ELR (cell line): ENCODE results near the gene MIB2.

Source experiments
- DNase-seq: peaks from one replicate; pipeline ENCODE4 v3.0.0-alpha.2; 2015; ENCODE audit warnings: low read depth

MIB2 gene

DNA sequence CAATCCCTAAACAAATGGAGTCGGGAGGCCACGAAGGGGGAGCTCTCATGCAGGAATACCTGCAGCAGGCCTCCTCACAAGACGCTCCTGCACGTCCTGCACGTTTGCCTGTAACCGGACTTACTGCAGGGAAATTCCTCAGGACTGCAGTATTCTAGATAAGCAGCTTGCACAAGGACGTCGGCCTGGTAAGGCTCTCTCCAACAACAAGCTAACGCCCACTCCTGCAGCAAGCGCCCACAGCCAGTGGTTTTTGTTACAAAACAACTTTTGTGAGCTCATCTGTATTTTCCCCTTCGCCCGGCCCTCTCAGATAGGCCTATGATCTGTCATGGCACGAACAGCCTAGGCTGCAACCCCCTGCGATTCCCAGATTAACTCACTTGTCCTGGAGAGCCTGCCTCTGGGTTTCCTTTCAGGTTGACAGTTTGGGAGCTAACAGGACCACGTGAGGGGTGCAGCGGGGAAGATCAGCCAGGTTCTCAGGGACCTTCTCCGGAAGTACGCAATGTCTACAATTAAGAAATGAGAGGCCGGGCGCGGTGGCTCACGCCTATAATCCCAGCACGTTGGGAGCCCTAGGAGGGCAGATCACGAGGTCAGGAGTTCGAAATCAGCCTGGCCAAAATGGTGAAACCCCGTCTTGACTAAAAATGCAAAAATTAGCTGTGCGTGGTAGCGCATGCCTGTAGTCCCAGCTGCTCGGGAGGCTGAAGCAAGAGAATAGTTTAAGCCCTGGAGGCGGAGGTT, 921 bp upstream of the MIB2 start:
- DNase-seq: peak; percentile 25

DNA sequence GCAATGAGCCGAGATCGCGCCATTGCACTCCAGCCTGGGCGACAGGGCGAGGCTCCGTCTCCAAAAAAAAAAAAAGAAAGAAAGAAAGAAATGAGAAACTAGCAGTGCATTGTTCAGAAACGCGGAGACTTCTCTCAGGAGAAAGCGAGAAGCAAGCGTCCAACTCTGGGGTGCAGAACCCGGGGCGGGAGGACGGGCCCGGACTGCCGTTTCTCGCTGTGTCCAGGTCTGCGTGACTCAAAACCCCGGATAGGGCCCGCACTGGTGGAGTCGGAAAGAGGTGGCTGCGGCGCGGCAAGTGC, 395 bp upstream of the MIB2 start:
- DNase-seq: no peak

GRCh38 chr1:1616045-1616790, 918 bp downstream of the MIB2 start:
- peak; percentile 45 for DNase-seq

DNA sequence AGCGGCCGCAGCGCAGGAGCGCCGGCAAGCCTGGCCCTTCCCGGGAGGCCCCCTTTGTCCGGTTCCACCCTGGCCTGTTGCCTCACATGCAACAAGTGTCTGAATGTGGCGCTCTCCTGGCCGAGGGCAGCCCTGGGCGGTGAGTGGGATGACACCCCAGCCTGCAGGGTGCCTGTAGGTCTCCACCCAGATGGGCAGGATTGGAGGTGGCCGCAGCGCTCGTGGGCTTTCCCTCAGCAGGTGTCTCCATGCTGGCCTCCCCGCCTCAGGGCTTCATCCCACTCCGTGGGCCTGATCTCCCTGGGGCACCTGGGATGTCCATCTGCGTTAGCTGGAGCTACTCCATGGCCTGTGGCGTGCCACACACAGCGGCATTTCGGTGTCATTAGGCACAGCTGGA, 1.5 kb downstream of the MIB2 start:
- DNase-seq: no peak

GRCh38 chr1:1617516-1617915, 2.2 kb downstream of the MIB2 start:
- no peak for DNase-seq

GRCh38 chr1:1617925-1618324, 2.6 kb downstream of the MIB2 start:
- no peak for DNase-seq

GRCh38 chr1:1618396-1619068, 3.2 kb downstream of the MIB2 start:
- no peak for DNase-seq

- no peak for DNase-seq
Measured at GRCh38 chr1:1619917-1620361, 4.6 kb downstream of the MIB2 start.

DNA sequence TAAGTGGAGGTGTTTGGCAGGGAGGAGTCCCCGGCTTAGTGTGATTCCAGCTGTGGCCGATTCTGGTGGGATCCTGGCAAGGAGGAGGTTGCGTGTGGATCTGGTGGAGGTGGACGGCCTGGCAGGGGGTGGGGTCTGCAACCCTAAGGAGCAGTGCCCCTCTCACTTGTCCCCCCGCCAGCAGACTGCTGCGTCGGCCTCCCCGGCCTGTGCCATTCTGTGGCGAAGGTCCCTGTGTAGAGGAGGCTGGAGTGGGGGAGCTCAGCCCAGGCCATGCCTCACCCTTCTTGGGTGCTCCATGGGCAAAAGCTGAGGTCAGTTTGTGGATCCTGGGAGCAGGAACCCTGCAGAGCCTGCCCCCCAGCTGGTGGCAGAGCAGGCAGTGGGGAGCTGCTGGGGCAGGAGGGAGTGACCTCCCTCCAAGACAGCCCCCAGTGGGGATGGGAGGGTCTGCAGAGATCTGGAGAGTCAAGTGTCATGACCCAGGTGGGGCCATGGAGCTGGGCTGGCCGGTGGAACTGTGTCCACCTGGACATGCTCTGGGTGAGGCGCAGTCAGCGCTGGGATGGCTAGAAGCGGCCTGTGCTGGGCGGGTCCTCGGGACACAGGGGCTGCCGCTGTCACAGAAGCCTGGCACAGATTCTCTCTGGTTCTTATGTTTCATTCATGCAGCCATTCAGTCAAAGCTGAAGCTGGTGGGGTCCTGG, 5.3 kb downstream of the MIB2 start:
- no peak for DNase-seq

DNA sequence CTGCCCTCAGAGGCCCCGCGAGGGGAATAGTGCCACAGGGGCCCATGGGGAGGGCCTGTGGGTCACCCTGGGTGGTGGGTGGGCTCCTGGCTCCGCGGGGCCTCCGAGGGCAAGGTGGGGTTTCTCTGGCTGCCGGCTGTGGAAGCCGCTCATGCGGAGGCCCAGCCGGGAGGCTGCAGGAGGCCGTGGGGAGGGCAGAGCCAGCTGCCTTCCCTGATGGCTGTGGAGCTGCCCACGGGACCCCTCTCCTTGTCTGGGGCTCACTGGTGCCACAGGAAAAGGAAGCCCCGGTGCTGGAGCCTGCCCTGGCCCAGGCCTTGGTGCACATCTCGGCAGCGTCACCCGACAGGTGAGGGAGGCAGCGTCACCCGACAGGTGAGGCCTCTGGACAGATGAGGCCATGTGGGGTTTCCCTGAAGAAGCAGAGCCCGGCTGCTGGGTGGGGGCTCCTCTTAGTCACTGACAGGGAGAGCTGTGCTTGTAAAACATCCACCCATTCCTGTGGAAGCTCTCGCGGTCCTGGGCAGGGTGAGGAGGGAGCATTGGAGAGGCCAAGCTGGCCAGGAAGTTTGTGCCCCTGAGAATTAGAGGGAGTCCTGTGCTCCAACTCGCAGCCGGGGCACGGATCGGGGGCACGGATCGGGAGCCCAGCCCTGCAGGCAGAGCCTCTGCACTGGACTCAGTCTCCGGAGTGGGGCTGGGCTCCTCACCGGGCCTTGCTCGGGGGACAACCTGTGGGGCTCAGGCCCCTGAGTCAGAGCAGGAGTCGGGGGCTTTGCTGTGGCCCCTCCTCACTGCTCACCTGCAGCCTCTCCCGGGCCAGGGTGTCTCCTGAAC, 6.1 kb downstream of the MIB2 start:
- DNase-seq: no peak

DNA sequence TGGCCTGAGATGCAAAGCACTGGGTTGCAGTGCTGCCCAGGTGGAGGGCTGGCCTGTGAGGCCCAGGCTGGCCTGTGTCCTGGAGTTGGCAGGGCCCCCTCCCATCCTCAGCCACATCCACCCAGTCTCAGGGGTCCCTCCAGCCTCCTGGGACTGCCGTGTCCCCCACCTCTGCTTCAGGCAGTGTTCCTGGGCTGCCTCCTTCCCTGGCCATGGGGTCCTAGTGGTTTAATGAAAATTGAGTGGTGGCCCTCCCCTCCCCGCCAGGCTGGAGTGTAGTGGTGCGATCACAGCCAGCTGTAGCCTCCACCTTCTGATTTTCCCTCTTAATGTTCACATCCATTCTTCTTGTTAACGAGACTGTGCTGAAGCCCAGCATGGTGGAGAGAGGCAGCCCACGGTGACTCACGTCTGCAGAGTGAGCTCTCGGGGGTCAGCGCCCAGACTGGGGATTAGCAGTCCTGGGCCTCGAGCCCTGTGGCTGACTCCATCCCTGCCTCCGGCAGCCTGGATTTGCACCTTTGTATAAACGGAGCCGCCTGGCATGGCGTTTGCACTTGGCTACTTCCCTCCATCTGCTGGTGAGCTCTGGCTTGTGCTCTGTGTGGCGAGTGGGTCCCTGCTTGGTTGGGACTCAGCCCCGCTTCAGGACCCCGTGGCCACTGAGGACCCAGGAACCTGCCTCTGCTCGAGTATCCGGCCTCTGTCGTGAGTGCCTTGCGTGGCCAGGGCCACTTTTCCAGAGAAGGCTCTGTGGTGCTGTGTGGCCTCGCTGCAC, 6.9 kb downstream of the MIB2 start:
- DNase-seq: no peak

GRCh38 chr1:1622788-1623094, 7.4 kb downstream of the MIB2 start:
- DNase-seq: no peak

DNA sequence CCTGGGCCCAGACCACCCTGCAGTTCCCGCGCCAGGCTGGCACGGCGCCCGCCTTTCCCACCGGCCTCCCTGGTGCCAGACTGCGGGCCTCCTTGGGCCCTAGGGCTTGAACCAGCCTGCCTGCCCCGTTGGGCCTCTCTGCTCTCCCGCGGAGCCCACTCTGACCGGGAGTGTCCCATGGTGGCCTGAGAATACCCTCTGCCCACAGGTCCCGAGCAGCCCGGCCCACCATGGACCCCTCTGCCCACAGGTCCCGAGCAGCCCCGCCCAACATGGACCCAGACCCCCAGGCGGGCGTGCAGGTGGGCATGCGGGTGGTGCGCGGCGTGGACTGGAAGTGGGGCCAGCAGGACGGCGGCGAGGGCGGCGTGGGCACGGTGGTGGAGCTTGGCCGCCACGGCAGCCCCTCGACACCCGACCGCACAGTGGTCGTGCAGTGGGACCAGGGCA, 7.9 kb downstream of the MIB2 start:
- DNase-seq: no peak

- no peak for DNase-seq
Measured at GRCh38 chr1:1623631-1624442, 8.5 kb downstream of the MIB2 start.

GRCh38 chr1:1624443-1625403, 9.4 kb downstream of the MIB2 start:
- DNase-seq: no peak

GRCh38 chr1:1625404-1625775, 10.1 kb downstream of the MIB2 start:
- DNase-seq: no peak

DNA sequence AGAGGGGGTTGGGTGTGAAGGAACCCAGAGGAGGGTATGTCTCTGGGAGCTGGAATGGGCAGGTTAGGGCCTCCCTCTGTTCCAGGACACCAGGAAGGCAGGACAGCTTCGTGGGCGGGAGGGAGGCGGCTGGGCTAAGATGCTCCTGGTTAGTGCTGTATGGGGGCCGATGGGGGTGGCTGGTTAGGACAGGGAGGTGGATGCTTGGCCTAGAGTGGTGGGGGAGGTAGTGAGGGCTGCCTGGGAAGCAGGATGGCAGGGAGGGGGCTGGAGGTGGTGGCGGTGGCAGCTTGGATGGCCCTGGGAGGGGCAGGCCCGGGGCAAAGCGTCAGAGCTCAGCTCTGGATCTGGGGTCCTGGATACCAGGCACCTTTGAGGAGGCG, 10.5 kb downstream of the MIB2 start:
- no peak for DNase-seq

DNA sequence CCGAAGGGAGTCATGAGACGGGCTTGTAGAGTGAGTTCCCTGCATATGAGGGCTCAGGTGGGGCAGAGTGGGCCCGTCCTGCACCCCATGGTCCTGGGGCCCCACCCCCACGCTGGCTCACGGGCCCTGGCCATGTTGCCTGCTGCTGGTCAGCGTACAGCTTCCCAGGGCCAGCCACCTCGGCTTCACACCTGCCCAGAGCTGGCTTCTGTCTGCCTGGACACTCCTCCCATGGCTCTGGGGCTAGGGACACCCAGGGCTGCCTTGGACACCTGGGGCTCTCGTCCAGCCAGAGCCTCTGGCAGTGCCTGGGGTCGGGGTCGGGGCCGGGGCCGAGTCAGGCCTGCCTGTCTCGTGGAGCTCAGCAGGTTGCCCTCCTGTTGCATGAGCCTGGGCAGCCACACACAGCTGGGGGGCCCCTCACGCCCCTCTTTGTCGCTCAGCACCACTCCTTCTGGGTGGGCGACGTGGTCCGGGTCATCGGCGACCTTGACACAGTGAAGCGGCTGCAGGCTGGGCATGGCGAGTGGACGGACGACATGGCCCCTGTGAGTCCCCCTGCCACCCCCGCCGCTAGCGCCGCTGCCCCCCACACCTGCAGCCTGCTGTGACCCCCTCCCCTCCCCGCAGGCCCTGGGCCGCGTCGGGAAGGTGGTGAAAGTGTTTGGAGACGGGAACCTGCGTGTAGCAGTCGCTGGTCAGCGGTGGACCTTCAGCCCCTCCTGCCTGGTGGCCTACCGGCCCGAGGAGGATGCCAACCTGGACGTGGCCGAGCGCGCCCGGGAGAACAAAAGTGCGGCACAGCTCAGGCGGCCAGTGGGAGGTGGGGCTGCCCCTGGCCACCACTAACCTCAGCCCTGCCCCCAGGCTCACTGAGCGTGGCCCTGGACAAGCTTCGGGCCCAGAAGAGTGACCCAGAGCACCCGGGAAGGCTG, 11.2 kb downstream of the MIB2 start:
- DNase-seq: no peak
